ENCODE results near the gene ASXL1.

ASXL1 gene

DNA sequence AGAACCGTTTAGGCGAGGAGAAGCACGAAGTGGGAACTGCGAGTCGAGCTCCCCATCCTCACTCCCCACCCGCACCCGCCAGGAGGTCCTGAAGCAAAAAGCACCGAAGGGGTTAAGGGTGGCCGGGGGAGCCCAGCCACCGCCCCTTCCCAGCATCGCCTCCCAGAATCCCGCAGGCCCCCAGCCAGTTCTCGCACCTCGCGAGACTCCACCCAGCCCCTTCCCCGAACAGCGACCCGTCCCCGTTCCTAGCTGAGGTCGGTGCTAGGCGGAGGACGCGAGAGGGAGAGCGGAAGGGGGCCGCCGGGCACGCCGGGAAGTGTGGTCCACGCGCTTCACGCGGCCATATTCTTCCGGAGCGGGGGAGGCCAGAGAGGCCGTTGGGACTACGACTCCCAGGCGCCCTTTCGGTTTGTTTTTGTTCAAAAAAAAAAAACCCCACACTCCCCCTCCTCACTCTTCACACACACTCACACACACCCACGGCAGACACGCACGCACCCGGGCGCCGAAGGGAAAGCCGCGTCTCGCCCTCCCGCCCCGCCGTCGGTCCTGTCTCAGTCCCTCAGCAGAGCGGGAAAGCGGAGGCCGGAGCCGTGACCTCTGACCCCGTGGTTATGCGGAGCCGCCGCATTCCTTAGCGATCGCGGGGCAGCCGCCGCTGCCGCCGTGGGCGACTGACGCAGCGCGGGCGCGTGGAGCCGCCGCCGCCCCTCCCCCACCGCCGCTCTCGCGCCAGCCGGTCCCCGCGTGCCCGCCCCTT lies at the start of gene ASXL1:
TSS of gene ASXL1 (plus strand) at position 463 of the 763 bp plus-strand sequence. CDS start 445 bp downstream, outside the sequence.
- Histone ChIP-seq H3K9me3 (ENCODE audit: low read depth, low read length) (no peaks in the 10 kb centered on the region), H3K9ac (ENCODE audit: insufficient read length) (peak within 1 kb of the TSS; percentile 99), H3K36me3 (ENCODE audit: insufficient read depth, low read length) (peaks cover 12% of the 10 kb centered on the region; the same call in 1 of the 2 replicates), H3K27ac (peak within 1 kb of the TSS; percentile 98), H3K4me3 (peak within 1 kb of the TSS; percentile 93)
- peak; percentile 56 for DNase-seq (ENCODE audit: low read depth, low spot score)
- peak; percentile 87 for TF ChIP-seq POLR2AphosphoS5 (IDR thresholded peaks at IDR 0.05; ENCODE audit: borderline replicate concordance, low read depth, low read length)
- TF ChIP-seq EZH2 (IDR thresholded peaks at IDR 0.05) = no peak
- peak; percentile 71 for TF ChIP-seq FOXP2 (optimal IDR thresholded peaks at IDR 0.05; ENCODE audit: control extremely low read depth, extremely low read length, insufficient read depth)

DNA sequence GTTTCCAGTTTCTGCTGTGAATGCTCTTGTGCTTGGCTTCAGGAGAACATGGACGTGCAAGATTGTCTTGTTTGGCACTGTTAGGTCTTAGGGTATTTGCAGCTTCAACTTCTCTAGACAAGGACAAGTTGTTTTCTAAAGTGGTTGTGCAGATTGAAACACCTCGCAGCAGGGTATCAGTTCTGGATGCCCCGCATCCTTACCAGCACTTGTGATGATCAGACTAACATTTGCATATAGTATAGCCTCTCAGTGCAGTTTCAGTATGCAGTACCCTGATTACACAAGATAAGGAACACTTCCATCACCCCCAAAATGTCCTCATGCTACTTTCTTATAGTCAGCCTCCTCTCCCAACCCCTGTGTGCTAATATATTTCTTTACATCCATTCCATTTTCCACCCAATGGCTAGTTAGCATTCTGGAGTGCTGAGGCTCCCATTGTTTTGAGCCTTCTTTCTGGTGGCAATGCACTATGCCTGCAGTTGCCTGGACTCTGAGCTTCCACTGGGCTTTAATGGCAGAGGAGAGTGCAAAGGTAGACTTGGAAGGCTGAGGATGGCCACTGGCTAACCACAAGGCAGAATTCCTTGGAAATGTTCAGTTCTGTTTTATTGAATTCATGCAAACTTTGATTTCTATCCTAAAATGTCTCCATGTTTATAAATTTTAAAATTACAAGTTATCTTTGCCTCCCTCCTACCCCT lies 45.3 kb upstream of the ASXL1 start:
- no peak for DNase-seq (ENCODE audit: low read depth, low spot score)
- Histone ChIP-seq H3K36me3 (ENCODE audit: insufficient read depth, low read length) (peaks cover 23% of the 10 kb centered on the region), H3K9me3 (ENCODE audit: low read depth, low read length) (no peaks in the 10 kb centered on the region), H3K4me3 (no peak overlapping the region), H3K9ac (ENCODE audit: insufficient read length) (no peak overlapping the region), H3K27ac (no peak overlapping the region)
- TF ChIP-seq FOXP2 (optimal IDR thresholded peaks at IDR 0.05; ENCODE audit: control extremely low read depth, extremely low read length, insufficient read depth) = no peak
- no peak for TF ChIP-seq POLR2AphosphoS5 (IDR thresholded peaks at IDR 0.05; ENCODE audit: borderline replicate concordance, low read depth, low read length)
- TF ChIP-seq EZH2 (IDR thresholded peaks at IDR 0.05) = no peak

DNA sequence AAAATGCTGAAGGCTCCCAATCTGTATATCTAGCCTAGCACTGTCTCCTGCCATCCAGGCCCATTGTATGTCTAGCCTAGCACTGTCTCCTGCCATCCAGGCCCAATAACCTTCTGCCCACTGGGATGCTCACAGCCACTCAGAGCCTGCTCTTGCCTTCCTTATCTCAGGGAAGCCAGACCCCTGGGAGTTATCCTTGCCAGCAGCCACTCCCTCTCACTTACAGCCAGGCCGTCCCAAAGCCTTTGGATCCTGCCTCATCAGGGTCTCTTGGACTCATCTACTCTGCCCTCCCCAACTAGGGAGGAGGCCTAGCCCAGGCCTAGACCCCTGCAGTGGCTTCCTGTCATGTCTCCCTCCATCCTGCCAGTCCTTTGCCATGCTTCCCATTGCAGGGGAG lies 43.4 kb upstream of the ASXL1 start:
- no peak for TF ChIP-seq FOXP2 (optimal IDR thresholded peaks at IDR 0.05; ENCODE audit: control extremely low read depth, extremely low read length, insufficient read depth)
- no peak for TF ChIP-seq POLR2AphosphoS5 (IDR thresholded peaks at IDR 0.05; ENCODE audit: borderline replicate concordance, low read depth, low read length)
- no peak for TF ChIP-seq EZH2 (IDR thresholded peaks at IDR 0.05)
- no peak for DNase-seq (ENCODE audit: low read depth, low spot score)
- Histone ChIP-seq H3K9me3 (ENCODE audit: low read depth, low read length) (no peaks in the 10 kb centered on the region), H3K36me3 (ENCODE audit: insufficient read depth, low read length) (peaks cover 26% of the 10 kb centered on the region), H3K4me3 (no peak overlapping the region), H3K27ac (no peak overlapping the region), H3K9ac (ENCODE audit: insufficient read length) (no peak overlapping the region)

DNA sequence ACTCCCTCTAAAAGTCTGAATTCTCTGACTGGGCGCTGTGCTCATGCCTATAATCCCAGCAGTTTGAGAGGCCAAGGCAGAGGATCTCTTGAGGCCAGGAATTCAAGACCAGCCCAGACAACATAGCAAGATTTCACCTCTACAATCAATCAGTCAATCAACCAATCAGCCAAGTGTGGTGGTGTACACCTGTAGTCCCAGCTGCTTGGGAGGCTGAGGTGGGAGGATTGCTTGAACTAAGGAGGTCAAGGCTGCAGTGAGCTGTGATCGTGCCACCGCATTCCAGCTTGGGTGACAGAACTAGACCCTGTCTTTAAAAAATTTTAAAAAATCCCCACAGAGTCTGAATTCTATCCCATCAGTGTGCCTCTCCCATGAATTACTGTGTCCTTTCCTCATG lies 42.7 kb upstream of the ASXL1 start:
- Histone ChIP-seq H3K9ac (ENCODE audit: insufficient read length) (no peak overlapping the region), H3K36me3 (ENCODE audit: insufficient read depth, low read length) (peaks cover 20% of the 10 kb centered on the region), H3K4me3 (no peak overlapping the region), H3K27ac (no peak overlapping the region), H3K9me3 (ENCODE audit: low read depth, low read length) (no peaks in the 10 kb centered on the region)
- no peak for DNase-seq (ENCODE audit: low read depth, low spot score)
- TF ChIP-seq POLR2AphosphoS5 (IDR thresholded peaks at IDR 0.05; ENCODE audit: borderline replicate concordance, low read depth, low read length) = no peak

DNA sequence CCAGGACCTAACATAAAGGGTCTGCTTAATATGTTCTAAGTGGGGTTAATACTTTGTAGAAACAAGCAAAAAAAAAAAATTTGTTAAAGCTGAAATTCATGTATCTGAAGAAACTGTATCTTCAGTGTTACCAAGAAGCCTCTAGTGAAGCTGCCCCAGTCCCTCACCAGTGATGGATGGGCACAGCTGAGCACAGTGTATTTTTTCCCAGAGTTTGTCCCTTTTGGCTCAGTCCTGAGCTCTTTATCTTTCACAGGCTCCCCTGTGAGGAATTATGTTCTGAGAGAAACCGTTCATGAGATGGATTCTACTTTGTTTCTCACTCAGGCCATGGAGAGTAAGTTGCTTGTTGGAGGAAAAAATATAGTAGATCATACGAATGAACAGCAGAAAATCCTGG lies 42.2 kb upstream of the ASXL1 start:
- Histone ChIP-seq H3K36me3 (ENCODE audit: insufficient read depth, low read length) (peaks cover 15% of the 10 kb centered on the region; the same call in 1 of the 2 replicates), H3K27ac (no peak overlapping the region), H3K4me3 (no peak overlapping the region), H3K9ac (ENCODE audit: insufficient read length) (no peak overlapping the region), H3K9me3 (ENCODE audit: low read depth, low read length) (no peaks in the 10 kb centered on the region)
- no peak for TF ChIP-seq EZH2 (IDR thresholded peaks at IDR 0.05)
- no peak for TF ChIP-seq POLR2AphosphoS5 (IDR thresholded peaks at IDR 0.05; ENCODE audit: borderline replicate concordance, low read depth, low read length)
- no peak for TF ChIP-seq FOXP2 (optimal IDR thresholded peaks at IDR 0.05; ENCODE audit: control extremely low read depth, extremely low read length, insufficient read depth)
- DNase-seq (ENCODE audit: low read depth, low spot score) = no peak

DNA sequence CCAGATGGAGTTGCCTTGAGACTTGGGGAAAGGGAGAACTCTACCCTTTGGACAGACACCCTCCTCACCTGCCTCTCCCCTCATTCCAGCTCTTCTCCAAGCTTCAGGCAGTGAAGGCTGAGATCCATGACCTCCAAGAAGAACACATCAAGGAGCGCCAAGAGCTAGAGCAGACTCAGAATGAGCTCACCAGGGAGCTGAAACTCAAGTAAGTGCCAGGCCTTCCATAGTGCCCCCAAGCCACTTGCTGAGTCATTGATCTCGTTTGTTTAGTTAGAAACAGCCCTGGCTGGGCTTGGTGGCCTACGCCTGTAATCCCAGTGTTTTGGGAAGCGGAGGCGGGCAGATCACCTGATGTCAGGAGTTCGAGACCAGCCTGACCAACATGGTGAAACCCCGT lies 41.5 kb upstream of the ASXL1 start:
- DNase-seq (ENCODE audit: low read depth, low spot score) = no peak

DNA sequence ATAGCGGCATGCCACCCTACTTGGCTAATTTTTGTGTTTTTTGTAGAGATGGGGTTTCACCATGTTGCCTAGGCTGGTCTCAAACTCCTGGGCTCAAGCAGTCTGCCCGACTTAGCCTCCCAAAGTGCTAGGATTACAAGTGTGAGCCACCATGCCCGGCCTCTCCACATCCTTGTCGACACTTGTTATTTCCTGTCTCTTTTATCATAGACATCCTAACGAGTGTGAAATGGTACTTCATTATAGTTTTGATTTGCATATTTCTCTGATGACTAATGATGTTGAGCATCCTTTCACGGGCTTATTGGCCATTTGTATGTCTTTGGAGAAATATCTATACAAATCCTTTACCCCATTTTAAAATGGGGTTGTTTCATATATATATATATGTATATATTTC lies 39.0 kb upstream of the ASXL1 start:
- DNase-seq (ENCODE audit: low read depth, low spot score) = no peak
- Histone ChIP-seq H3K36me3 (ENCODE audit: insufficient read depth, low read length) (peaks cover 14% of the 10 kb centered on the region; the same call in 1 of the 2 replicates), H3K9ac (ENCODE audit: insufficient read length) (no peak overlapping the region)

More for the DNA sequence above, 41.5 kb upstream of the ASXL1 start:
- no peak overlapping the region for H3K9ac ChIP-seq (ENCODE audit: insufficient read length)
- TF ChIP-seq FOXP2 (optimal IDR thresholded peaks at IDR 0.05; ENCODE audit: control extremely low read depth, extremely low read length, insufficient read depth) (no peak), EZH2 (IDR thresholded peaks at IDR 0.05) (no peak), POLR2AphosphoS5 (IDR thresholded peaks at IDR 0.05; ENCODE audit: borderline replicate concordance, low read depth, low read length) (no peak)
- H3K9me3 ChIP-seq (ENCODE audit: low read depth, low read length) = no peaks in the 10 kb centered on the region
- no peak overlapping the region for H3K4me3 ChIP-seq
- H3K27ac ChIP-seq = no peak overlapping the region
- peaks cover 14% of the 10 kb centered on the region; the same call in 1 of the 2 replicates for H3K36me3 ChIP-seq (ENCODE audit: insufficient read depth, low read length)

DNA sequence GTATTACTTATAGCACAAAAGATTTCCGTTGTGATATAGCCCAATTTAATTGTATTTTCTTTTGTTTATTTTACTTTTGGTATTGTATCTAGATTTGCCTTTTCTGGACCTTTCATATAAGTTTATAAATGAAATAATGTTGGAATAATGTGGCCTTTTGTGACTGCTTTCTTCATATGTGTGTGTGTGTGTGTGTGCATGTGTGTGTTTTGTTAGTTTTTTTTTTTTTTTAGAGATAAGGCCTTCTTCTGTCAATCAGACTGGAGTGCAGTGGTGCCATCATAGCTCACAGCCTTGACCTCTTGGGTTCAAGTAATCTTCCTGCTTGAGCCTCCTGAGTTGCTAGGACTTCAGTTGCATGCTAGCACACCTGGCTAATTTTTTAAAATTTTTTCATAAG lies 37.8 kb upstream of the ASXL1 start:
- no peak overlapping the region for H3K27ac ChIP-seq
- TF ChIP-seq FOXP2 (optimal IDR thresholded peaks at IDR 0.05; ENCODE audit: control extremely low read depth, extremely low read length, insufficient read depth) (no peak), EZH2 (IDR thresholded peaks at IDR 0.05) (no peak), POLR2AphosphoS5 (IDR thresholded peaks at IDR 0.05; ENCODE audit: borderline replicate concordance, low read depth, low read length) (no peak)

More for the DNA sequence above, 39.0 kb upstream of the ASXL1 start:
- TF ChIP-seq FOXP2 (optimal IDR thresholded peaks at IDR 0.05; ENCODE audit: control extremely low read depth, extremely low read length, insufficient read depth) (no peak), POLR2AphosphoS5 (IDR thresholded peaks at IDR 0.05; ENCODE audit: borderline replicate concordance, low read depth, low read length) (no peak), EZH2 (IDR thresholded peaks at IDR 0.05) (no peak)
- no peak overlapping the region for H3K4me3 ChIP-seq
- H3K9me3 ChIP-seq (ENCODE audit: low read depth, low read length) = no peaks in the 10 kb centered on the region
- H3K27ac ChIP-seq = no peak overlapping the region

More for the DNA sequence above, 37.8 kb upstream of the ASXL1 start:
- peaks cover 14% of the 10 kb centered on the region; the same call in 1 of the 2 replicates for H3K36me3 ChIP-seq (ENCODE audit: insufficient read depth, low read length)
- DNase-seq (ENCODE audit: low read depth, low spot score) = no peak
- H3K4me3 ChIP-seq = no peak overlapping the region
- no peak overlapping the region for H3K9ac ChIP-seq (ENCODE audit: insufficient read length)
- H3K9me3 ChIP-seq (ENCODE audit: low read depth, low read length) = no peaks in the 10 kb centered on the region
